HG02759 (cell line): Measurements from ENCODE around the gene ATP1A2.

Experiments used
- ATAC-seq: cut with Tn5 transposase; IDR thresholded peaks from one replicate; pipeline ENCODE4 v1.9.1; 2021; ENCODE audit warnings: mild to moderate bottlenecking, moderate library complexity; ENCODE audit not compliant: unreplicated experiment

ATP1A2 gene

DNA sequence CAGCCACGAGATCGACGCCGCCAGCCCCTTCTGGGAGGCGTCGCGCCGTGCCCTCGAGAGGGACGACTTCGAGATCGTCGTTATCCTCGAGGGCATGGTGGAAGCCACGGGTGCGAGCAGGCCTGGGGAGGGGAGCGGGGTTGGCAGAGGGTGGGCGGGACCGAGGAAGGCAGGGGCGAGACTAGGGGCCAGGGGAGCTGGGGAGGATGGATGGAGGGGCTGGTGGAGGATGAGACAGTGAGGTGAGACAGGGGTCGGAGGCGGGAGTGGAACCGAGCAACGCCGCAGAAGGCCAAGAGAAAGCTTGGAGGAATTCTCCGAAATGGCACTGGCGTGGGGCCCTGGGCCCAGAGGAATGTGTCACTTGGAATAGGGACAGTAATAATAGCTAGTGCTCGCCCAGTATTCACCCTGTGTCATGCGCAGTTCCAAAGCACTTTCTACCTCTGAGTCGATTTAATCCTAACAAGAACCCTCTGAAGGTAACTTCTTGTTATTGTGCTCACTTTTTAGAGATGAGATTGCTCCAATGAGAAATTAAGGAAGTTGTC lies 30.7 kb upstream of the ATP1A2 start:
- ATAC-seq, result no peak

DNA sequence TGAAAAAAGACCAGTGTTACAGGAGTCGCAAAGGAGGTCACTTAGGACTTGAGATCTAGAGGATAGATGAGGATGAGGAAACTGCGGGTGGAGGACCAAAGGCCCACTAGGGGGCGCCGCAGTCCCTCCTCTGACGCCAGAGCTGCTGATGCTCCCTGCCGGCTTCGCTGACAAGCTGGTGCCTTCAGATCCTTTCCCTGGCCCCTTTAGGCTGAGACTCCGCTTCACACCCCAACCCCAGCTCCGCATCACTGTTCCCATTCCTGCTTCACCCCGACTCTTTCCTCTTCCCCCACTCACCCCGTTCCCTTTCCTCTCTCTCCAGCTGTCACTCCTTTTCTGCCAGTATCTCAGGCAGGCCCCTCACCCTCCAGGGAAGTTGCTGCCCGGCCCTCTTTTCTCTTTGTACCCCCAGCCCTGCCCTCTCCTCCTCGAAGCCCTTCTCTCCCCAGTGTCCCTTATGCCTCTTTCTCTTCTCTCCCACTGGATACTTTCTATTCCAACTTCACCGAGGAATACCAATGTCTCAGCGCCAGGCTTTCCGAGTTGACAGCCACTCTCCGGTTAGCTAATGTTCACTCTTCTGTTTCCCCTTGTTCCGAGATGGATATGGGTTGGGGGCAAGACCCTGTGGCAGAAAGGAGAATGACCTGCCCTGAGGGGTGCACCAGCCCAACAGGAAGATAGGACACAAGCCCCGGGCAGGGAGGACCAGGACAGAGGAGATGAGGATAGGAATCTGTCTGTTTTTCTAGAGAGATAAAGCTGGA lies 29.7 kb upstream of the ATP1A2 start:
- no peak for ATAC-seq

DNA sequence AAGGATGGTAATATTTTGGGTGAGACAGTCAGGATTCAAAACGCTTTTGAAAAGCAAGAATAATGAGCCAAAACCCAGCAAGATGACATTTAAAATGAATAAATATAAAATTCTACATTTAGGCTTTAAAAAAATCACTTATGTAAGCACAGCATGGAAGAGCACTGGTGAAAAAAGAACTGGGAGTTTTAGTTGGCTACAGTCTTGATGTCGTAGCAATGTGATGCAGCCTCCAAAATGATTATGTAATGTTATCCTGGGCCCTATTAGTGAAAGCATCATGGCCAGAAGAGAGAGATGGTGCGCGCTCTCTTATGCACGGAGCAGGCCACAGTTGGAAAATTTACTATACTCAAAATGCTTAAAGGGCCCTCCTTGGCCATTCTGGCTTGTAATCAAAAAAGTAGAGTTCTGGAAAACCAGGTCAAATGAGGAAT lies 29.1 kb upstream of the ATP1A2 start:
- ATAC-seq, result no peak

DNA sequence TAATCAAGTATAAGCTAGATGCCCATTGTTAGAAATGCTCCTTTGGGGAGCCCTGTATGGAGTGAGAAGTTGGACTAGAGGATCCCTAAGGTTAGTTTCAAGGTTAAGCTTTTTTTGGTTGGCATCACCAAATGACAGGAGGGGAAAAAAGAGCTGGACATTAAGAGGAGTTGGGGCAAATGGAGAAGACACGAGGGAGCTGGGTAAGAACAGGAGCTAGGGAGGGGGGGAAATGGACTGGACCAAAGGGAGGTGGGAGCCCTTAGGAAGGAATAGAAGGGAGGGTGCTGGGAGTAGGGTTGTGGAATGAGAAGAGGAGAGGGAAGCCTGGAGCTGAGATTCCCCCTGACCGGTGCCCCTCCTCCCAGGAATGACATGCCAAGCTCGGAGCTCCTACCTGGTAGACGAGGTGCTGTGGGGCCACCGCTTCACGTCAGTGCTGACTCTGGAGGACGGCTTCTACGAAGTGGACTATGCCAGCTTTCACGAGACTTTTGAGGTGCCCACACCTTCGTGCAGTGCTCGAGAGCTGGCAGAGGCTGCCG lies 28.4 kb upstream of the ATP1A2 start:
- ATAC-seq, result no peak

DNA sequence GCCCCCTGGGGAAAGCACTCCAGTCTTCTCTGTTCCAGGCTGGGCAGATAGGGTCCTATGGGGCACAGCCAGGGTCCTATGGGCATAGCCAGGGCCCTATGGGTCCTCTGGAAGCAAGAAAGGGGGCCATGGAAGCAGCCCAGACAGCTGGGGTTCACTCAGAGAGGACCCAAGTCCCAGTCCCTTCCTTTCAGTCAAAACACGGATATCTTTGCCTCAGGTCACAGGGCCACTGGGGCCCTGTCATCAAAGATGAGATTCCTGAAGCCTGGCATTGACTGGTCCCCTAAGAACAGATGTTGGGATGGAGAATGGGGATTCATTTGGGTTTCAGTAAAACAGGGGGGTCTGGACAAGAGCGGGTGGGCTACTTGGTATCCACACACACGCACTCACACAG lies 25.7 kb upstream of the ATP1A2 start:
- no peak for ATAC-seq

DNA sequence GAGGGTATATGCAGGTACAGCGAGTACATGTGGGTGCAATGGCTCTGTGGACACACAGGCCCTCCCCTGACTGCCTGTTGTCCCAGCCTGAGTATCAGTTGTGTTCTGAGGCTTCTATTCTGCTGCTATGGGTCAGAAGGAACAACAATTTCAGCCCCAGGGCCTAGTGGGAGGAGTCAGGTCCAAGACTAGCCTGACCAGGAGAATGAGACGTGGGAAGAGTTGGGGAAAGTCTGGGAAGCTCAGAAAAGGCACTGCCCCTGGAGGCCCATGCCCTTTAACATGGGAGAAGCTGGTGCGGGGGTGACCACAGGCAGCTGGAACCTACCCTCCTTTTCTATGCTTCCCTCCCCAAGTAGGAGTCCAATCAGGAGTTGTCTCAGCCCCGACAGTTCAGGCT lies 24.8 kb upstream of the ATP1A2 start:
- ATAC-seq, result no peak

DNA sequence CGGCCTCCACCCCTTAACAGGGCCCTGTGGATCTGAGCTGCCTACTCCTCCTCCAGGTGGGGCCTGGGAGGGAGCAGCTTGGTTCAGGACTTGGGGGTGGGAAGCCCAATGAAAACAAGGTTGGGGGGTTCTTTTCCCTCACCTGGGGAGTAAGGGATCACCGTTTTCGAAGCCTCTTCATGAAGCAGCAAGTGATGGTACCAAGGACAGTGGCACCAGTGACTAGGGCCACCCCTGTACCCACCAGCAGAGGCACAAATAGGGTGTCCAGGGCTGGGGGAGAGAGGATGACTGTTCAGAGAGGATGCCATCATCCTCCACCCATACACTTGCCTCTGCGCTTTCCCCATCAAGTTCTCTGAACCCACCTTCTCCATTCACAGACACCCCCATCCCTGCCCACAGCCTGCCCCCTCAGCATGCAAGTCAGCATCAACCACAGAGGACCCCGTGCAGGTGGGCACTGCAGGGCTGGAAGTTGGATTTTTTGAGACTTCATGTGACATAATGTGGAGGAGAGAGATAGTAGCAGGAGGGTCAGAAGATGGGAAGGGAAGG lies 23.8 kb upstream of the ATP1A2 start:
- ATAC-seq, result no peak

DNA sequence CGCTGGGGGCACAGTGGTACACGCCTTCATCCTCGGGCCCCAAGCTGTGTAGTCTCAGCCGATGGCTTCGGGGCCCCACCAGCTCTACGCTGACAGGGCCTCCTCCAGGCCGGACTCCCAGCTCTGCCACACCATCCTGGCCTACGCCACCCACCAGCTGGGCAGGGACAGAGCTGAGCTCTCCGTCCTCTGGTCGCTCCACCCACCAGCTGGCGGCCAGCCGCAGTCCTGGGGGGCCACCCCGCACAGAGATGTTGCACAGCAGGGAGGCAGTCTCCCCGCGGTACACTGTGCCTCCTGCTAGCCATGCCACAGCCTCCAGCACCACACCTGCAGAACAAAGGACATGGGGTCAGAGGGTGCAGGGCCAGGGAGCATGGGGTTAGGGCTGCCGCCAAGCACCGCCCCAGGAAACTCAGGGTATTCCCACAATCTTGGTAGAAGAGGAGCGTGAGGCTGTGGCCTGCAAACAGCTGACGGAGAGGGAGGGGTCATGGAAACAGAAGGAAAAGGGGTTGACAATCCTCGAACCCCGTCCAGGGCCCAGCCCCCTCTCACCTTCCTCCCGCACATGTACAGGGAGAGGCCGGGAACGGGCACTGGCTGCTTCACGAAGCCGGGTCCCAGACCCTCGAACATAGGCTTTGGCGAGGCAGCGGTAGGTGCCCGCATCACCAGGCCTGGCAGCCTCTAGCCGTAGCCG lies 23.0 kb upstream of the ATP1A2 start:
- ATAC-seq, result no peak

DNA sequence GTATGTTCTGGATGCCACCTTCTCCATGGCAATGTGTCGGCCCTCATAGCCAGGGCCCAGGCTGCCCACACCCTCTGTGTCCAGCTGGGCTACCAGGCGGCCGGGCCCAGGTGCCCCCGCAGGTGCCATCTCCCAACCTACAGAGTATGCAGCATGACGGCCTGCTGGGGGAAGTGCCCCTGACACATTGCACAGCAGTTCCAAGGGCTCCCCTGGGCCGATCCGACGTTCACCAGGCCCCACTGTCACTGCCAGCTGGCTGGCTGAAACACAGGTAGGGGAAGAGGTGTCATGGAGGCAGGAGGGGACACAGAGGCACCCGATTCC lies 22.5 kb upstream of the ATP1A2 start:
- no peak for ATAC-seq

DNA sequence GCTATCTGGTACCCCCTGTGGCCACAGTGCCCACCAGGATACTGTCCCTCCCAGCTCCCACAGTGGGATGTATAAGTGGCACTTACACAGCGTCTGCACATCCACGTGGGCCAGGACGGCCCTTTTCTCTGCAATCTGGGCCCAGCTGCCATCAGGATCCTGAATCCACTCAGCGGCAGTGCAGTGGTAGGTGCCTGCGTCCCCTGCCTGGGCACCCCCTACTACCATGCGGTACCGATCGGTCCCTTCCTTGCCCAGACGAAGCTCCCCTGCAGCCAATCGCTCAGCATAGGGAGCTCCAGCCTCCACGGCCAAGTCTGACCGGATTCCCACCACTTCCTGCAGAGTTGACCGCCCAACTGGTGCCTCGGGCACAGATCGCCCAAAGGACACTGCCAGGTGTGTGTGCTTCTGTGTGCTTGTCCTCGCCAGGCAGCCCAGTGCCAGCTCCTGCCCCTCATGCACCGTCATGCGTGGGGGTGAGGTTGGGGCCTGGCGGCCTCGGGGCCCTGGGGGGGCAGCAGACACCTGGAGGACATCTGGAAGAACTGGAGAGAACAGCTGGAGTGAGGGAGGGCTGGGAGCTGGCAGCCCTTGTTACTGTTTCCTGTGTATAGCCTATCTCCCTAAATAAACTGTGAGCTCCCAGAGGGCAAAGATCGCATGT lies 21.8 kb upstream of the ATP1A2 start:
- no peak for ATAC-seq

DNA sequence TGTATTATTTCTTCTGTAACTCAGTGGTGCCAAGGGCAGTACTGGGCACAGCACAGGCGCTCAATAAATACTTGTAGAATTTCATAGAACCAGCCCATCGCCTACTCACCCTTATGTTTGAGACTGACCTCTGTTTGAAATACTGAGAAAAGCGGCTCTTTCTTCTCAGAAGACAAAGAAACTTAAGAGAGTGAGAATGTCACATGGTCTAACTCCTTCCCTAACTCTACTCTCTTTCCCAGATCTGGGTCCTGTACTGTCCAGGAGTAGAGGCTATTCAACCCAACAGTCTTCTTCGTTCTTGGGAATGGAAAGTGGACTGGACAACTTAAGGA lies 21.3 kb upstream of the ATP1A2 start:
- ATAC-seq, result no peak

DNA sequence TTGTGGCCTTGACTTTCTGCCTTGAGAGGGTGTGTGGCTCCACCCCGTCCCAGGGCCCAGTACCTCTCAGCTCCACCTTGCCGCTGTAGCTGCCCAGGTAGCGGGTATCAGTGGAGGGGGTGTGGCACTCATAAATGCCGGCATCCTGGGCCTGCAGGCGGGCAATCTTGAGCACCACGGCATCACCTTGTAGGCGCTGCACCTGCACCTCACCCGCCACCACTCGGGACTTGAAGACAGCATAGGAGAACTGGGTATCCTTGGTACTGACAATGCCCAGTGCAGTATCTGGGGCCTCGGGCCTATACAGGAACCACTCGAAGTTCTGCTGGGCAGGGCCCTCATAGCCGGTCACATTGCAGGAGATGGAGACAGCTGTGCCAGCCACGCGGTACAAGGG lies 20.8 kb upstream of the ATP1A2 start:
- no peak for ATAC-seq

DNA sequence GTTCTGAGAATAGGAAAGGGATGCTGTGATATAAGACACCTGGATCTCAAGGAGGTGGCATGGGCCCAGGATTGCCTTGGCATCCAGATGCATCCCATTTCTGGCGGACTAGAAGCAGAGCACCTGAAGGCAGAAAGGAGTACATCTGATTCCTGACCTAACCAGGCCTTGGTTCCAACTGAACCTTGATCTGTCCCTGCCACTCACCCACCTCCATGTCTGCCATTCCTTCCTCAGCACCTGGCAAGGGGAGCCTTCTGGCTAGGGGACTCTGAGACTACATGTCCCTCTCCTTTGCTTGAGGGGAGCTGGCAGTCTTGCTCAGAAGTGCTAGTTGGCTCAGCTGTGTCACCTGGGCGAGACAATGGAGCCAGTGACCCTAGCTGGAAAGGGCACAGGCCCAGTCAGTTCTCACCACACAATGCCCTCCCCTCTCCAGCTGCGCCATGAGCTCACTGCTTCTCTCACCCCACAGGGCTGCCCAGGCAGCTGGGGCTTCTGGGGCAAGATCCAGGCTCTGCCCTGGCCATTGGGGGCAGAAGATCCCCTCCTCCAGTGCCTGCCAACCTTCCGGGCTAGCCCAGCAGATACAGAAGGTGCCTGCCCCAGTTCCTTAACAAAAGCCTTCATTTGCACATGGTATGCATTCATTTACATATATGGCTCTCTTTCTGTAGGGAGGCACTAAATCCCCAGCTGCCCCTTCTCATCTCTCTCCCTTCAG lies 20.0 kb upstream of the ATP1A2 start:
- no peak for ATAC-seq

DNA sequence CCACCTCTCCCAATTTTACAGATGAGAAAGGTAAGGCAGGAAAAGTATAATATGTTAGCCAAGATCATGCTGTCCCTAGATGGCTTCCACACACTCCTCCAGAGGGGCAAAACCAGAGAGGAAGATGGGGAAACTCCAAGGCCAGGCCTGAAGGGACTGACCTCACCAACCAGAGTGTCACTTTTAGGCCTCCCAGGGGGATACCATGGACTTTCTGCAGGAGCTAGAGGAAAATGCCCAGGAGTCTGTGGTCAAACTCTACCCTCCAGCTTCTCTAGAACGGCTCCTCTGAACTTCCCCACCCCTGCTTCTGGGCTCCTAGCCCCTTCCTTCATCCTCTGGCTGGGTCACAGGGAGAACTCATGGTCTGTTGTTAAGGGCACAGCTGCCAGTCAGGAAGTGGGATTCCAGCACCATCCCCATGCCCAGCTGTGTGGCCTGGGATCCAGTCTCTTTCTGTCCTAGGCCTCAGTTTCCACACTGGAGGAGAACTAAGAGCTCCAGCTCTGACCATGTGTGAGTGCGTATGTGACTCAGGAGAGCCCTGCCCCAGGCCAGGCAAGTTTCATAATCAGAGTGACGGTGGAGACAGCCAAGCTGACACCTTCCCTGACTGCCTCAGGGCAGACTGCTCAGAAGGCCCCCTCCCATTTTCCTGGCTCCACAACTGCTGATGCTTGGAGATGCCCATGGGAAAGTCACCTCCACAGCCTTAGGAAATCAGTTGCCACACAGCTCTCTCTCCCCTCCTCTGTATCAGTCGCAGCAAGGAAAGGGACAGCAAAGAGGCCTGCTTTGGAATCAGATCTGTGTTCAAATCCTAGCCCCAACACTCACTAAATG lies 19.1 kb upstream of the ATP1A2 start:
- no peak for ATAC-seq

DNA sequence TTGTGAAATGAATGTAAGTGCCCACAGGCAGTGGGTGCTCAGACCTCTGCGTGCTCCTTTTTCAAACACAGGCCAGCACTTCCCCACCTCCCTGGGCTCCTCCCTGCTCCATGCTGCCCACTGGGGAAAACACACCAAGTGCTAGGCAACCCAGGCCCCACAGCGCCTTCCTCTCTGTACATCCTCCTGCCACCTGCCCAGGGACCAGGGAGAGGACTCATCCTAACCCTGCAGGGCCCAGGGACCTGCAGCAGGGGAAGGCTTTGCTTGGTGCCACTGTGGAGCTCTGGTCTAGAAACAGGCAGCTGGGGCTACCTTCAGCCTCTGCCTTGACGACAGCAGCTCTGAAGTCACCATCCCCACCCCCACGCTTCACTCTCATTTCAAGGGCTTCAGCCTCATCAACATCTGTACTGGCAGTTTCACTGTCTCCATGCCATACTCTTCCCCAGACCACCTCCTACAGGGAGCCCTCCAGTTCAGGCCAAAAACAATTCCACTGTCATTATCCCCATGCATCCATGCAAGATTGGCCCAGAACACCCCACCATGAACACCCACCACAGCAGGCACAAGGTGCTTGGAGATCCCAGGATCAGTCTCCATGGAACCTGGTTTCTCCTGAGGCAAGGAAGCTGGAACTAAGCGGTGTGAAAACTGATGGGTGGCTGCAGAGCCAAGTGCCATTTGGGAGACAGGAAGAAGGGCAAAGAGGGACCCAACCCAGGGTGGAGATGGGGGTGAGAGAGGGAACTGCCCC lies 18.2 kb upstream of the ATP1A2 start:
- no peak for ATAC-seq

DNA sequence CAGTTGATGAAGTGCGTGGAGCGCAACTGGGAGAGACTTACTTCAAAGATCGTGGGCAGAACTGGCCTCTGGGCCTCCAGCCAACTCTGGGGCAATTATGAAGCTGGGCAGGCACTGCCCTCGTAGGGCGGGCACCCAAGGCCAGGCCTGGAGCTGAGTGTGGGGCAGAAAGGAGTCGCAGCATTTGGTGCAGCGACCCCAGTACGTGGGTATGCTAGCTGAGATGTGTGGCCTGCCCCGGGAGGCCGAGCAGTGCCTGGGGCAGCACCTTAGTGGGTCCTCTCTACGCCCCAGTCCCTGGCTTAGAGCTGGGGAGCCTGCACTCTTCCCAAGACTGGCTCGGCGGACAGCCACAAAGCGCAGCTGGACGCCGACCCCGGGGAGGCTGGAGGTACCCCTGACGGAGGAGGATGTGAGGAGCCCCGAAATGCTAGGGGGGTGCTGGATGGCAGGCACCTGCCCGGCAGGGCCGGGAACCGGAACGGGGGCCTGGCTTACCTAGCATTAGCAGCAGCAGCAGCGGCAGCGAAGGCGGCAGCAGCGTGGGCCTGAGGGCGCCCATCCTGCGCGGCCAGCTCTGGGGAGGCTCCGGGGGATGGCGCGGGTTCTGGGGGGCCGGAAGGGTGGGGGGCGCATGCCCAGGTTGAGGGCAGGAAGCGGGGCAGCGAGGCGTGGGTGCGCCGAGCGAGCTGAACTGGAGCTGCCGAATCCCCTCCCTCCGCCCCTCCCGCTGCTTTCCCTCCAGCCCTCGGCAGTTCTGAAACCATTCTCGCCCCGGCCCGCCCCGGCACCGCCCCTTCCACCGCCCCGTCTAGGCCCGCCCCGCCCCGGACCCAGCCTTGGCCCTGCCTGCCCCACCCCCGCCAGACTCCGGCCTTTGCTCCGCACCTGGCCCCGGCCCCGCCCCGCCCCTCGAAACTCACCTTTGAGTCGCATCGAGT lies 17.4 kb upstream of the ATP1A2 start, which contains the start of gene IGSF8:
Gene IGSF8, minus strand, starts transcription at position 709 of the 941 bp plus-strand sequence. Its CDS starts 147 bp downstream, at position 562.
- ATAC-seq, result peak; percentile 64

DNA sequence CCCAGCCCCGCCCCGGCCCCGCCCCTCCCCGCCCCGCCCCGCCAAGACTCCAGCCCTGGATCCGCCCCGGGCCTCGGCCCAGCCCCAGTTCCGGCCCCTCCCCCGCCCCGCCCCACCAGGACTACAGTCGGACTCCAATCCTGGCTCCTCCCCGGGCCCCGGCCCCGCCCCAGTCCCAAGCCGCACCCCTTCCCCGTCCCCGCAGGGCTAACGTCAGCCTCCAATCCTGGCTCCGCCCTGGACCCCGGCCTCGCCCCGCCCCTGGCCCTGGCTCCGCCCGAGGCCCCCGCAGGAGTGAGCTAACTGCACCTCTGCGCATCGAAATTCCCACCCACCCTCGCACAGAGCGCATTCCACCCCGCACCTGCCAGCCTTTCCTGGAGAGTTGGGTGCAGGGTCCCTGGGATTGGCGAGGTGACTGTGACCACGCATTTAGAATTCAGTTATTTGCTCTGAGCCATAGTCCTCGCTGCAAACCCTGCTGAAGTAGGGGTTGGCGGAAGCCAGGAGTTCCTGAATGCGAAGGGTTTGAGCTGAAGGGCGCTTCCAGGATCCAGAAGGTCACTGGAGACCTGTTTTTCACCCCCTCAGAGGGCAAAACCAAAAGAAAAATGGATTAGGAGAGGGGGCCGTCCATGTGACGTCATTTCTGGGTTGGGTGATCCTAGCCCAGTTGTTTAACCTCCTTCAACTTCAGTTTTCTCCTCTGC lies 16.6 kb upstream of the ATP1A2 start:
- ATAC-seq, result peak; percentile 85
